ENCODE data around the gene PIGS. TPM values are rescaled to one million over a fixed set of nuclear protein-coding genes. Genes with fewer than 3 reads are reported as not detected.

The PIGS gene
- total RNA-seq, 1 donor from 2014 or later = 33.4 TPM

DNA sequence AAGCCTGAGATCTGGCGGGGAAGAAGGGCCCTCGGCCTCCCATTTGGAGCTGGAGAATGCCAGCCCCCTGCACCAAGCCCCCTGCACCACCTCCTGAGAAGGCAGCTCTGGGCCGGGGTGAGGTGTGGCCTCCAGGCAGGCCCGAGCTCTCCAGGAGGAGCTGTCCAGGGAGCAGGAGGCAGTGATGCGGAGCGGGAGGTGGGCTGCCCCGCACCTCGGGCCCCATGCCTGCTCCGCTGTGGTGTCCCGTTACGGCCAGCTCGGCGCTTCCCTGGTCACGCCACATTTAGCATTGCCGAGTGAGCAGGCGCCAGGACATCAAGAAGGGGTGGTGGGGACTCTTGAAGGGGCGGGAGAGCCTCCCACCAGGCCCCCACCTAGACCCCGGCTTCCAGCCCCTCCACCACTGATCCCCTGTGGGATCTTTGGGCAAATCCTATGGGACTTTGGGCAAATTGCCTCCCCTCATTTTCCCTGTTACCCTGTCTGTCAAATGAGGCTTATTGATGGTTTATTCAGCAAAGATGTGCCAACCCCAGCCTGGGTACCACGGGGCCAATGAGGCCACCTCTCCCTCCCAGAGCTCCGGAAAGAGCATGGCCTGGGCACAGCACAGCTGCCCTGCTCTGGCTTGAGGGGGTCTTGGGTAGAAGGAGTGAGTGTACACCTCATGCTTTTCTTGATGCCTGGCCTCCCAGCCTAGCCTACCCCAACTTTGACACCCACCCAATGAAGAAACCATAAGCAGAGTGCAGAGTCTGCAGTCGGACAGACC is 49.8 kb downstream of the PIGS start:
- ATAC-seq (ENCODE audit: poor library complexity) (no peak), DNase-seq (peak; percentile 20)
- intact Hi-C loops (cut with DNase I) = no loop called here

DNA sequence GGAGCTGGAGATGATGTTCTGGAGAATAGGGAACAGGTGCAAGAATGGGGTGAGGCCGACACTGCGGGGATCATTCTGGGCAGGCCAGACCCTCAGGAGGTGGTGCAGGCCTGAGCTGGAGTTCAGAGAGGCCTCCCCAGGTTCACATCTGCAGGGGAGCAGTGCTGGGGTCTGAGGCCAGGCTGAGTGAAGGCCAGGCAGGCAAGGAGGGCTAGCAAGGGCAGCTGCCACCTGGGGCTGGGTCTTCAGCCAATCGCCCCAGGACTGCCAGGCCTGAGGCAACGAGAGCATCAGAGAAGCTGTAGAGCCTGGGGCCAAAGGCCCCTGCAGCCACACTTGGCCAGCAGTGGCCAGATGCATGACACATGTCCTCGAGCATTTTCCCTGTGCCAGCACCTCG is 50.6 kb downstream of the PIGS start:
- intact Hi-C loops (cut with DNase I) = no loop called here
- ATAC-seq (ENCODE audit: poor library complexity) (no peak), DNase-seq (peak; percentile 17)

DNA sequence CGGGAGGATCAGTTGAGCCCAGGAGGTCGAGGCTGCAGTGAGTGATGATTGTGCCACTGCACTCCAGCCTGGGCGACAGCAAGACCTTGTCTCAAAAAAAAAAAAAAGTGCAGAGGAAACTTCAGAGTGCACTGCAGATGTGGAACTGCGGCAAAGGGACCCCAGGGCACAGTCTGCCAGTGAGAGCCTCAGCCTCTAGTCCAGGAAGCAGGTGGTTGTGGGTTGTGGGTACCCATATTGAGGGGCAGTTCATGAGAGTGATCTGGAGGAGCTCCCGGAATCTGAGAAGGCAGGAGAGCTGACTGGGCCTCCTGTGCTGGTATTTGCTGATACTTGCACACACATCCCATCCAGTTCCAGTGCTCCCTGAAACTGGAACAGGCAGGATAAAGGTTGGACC is 52.1 kb downstream of the PIGS start:
- DNase-seq (no peak), ATAC-seq (ENCODE audit: poor library complexity) (no peak)
- intact Hi-C loops (cut with DNase I) = no loop called here

- intact Hi-C loops (cut with DNase I) = no loop called here
- DNase-seq = no peak
- ATAC-seq (ENCODE audit: poor library complexity) = no peak
Measured at GRCh38 chr17:28518578-28518977, 52.7 kb downstream of the PIGS start.

DNA sequence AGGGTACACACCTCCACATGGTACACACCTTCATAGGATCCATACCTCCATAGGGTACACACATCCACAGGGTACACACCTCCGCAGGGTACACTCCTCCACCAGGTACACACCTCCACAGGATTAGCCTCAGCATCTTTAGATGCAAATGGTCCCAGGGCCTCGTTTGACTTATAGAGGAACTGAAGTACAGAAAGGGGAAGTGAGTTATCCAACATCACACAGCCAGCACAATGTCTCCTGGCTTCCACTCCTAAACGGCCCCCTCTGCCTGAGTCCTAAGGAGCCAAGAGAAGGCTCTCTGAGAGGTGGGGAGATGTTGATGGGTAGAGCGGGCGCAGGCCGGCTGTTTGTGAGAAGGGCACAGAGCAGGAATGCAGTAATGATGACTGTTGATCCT is 53.2 kb downstream of the PIGS start:
- intact Hi-C loops (cut with DNase I) = no loop called here
- ATAC-seq (ENCODE audit: poor library complexity) (no peak), DNase-seq (no peak)

DNA sequence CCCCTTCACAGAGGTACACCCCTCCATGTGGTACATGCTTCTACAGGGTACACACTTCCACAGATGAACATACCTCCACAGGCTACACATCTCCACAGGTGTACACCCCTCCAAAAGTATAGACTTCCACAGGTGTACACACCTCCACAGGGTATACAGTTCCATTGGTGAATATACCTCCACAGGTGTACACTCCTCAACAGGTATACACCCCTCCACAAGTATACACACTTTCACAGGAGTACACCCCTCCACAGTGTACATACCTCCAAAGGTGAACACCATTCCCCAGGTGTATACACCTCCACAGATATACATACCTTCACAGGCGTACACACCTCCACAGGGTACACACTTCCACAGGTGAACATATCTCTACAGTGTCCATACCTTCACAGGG is 55.8 kb downstream of the PIGS start:
- ATAC-seq (ENCODE audit: poor library complexity) = no peak
- intact Hi-C loops (cut with DNase I) = no loop called here
- DNase-seq = no peak

DNA sequence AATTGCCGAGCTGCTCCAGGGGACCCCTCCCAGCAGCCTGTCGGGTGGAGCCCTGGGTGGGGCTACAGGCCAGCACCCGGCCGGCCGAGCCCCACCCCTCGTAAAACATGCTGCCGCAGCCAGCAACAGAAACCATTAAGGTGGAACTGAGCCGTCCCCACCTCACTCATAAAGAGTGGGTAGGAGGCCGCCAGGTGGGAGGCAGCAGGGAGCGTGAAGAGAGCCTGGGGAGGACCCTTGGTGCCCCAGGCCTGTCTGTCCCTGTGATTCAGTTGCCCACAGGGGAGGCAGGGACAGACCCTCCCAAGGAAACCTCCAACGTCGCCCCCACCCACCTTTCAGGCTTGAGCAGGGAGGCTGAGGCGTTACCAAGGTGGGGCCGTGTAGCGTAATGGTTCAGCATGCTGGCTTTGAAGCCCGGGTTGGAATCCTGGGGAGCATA is 56.7 kb downstream of the PIGS start:
- DNase-seq = no peak
- no peak for ATAC-seq (ENCODE audit: poor library complexity)
- intact Hi-C loops (cut with DNase I) = no loop called here

DNA sequence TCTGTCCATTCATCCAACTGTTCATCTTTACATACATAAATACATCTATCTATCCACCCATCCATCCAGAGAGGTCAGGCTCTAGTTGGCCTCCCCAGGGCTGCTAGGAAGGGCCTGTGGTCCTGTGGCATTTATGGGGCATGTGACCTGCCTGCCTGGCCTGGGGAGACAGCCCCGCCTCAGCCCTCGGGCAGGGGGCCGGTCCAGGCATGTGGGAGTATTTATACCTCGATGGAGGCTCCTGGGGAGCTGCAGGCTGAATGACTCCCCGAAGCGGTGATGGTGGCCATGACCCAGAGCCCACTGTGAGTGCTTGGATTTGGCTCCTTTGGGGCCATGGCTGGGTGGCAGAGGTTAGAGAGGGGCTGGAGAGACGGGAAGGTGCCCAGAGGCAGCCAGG is 57.8 kb downstream of the PIGS start:
- DNase-seq (no peak), ATAC-seq (ENCODE audit: poor library complexity) (no peak)
- intact Hi-C loops (cut with DNase I) = no loop called here

GRCh38 chr17:28511858-28512461 is 59.4 kb downstream of the PIGS start:
- DNase-seq (no peak), ATAC-seq (ENCODE audit: poor library complexity) (no peak)

DNA sequence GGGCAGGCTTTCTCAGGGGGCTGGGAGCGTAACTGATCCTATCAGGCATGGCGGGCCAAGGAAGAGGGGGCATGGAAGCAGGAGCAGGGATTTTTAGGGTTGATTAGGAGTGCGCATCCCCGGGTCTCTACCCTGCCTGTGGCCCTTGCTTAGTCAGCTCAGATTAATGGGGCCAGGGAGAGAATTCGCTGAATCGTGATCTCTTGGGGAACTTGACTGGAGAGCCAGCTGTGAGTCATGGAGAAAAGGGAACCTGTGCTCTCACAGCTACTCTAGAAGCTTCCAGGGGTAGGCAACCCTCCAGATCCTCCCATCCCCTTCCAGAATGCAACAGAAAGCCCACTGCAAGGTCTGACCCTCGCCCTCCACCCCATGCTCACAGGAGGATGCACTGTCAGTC is 61.5 kb downstream of the PIGS start:
- DNase-seq = peak; percentile 30
- no peak for ATAC-seq (ENCODE audit: poor library complexity)
- intact Hi-C loops (cut with DNase I) = no loop called here

More at GRCh38 chr17:28511858-28512461, 59.4 kb downstream of the PIGS start:
- intact Hi-C loops (cut with DNase I) = no loop called here

GRCh38 chr17:28508211-28508724 is 63.1 kb downstream of the PIGS start:
- intact Hi-C loops (cut with DNase I) = no loop called here
- ATAC-seq (ENCODE audit: poor library complexity) (no peak), DNase-seq (no peak)

DNA sequence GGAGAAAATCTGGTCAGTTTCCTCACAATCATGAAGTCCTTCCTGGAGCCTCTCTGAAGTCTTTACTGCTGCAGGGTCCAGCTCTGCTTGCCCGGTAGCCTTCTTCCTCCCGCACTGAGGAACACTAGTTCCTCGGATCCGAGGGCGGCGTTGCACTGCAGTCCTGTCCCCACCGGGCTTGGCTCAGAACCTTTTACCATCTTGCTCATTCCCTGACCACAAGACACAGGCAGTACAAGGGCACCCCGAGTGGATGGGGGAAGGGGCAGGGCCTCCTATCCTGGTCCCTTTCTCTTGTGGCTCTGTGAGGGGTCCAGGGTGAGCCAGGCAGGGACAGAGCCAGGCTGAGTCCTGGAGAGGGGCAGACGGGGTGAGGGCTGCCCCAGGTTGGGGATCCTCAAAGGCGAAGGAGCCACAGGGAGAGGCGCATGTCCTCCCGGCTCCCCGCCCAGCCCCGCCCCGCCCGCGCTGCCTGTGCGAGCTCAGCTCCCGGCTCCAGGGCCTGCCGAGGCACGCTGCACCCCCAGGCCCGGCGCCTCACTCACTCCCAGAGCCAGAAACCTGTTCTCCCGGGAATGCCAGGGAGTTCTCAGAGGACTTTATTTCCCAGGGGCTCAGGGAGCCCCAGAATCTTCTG is 63.6 kb downstream of the PIGS start:
- intact Hi-C loops (cut with DNase I) = no loop called here
- no peak for DNase-seq
- ATAC-seq (ENCODE audit: poor library complexity) = no peak

- DNase-seq (no peak), ATAC-seq (ENCODE audit: poor library complexity) (no peak)
- intact Hi-C loops (cut with DNase I) = no loop called here
Measured at GRCh38 chr17:28506763-28507487, 64.4 kb downstream of the PIGS start.

DNA sequence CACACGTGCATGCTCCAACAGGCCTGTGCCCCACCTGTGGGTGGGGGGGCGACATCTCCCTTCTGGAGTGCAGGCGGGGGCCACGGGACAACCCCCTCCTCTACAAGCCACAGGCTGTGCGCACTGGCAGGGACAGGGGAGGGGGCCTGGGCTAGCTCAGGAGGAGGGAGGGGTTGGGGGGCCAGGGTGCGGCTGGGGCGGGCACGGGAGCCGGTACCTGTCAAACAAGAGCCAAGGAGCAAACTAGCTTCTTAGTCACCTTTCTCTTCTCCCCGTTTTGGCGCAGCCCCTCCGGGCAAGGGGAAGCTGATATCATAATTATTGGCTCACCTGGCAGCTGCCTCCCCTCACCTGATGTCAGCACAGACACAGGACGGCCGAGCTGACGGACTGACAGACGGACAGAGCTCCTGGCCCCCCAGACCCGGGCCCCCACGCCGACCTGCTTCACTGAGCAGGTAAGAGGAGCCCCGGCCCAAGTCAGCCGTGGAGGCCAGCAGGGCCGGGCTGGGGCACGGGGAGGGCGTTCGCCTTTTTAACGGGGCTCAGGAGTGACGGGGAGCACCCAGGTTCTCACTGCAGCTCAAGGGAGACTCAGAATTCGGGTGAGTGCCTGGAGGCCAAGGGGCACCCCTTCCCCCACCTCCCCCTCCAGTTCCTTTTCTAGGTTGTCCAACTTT is 65.2 kb downstream of the PIGS start, which contains the start of gene FOXN1:
TSS of gene FOXN1 (plus strand) at position 363 of the 680 bp plus-strand sequence. CDS start 17,622 bp downstream, outside the sequence.
- no peak for ATAC-seq (ENCODE audit: poor library complexity)
- intact Hi-C loops (cut with DNase I) = no loop called here
- DNase-seq = no peak

DNA sequence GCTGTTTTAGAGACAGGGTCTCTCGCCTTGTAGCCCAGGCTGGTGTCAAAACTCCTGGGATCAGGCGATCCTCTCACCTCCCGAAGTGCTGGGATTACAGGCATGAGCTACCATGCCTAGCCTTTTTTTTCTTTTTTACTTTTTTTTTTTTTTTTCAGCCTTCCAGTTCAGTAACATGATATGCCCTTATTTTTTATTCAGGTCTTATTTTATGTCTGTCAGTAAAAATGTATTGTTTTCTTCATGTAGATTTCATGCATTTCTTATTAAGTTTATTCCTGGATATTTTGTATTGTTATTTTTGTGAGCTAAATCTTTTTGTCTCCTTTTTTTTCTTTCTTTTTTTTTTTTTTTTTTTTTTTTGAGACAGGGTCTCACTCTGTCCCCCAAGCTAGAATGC is 67.9 kb downstream of the PIGS start:
- DNase-seq (no peak), ATAC-seq (ENCODE audit: poor library complexity) (no peak)
- intact Hi-C loops (cut with DNase I) = no loop called here
